PC-3 (cell line): Measurements from ENCODE around the gene DPH2. TPM values are rescaled to one million over a fixed set of nuclear protein-coding genes. Genes with fewer than 3 reads are reported as not detected.
A peak's percentile ranks its signal among the peaks of the same experiment; 100 is the strongest.

ENCODE experiments used
- ATAC-seq: fragments of 200-7000 bp; cut with Tn5 transposase; 2 replicates; pipeline ENCODE4 v1.9.1; 2020; ENCODE audit warnings: mild to moderate bottlenecking, moderate library complexity
- BruUV-seq: library from RNA; stranded (reverse); fragments of 400-500 nt; replicated peaks from 2 replicates; lab custom pipeline; 2021; lab: Mats Ljungman, UMichigan
- CTCF ChIA-PET: fragments of 300-600 bp; sonication (Branson Sonifier 250); formaldehyde crosslinking; loops from one replicate; lab custom pipeline; 2022; ENCODE audit warnings: antibody characterized with exemption; lab: Charles Lee
- POLR2A ChIA-PET: fragments of 300-600 bp; sonication (Branson Sonifier 250); formaldehyde crosslinking; loops from one replicate; lab custom pipeline; 2022; ENCODE audit warnings: antibody characterized with exemption; ENCODE audit not compliant: unreplicated experiment; lab: Charles Lee
- DNase-seq: peaks from one replicate; pipeline ENCODE4 v3.0.0-alpha.2; 2015
- H2AFZ ChIP-seq: fragments of 300-600 bp; sonication (generic); 2 replicates; pipeline ENCODE4 v1.6.0; 2016; ENCODE audit warnings: antibody characterized with exemption, low read length
- H3F3A ChIP-seq: fragments of 300-600 bp; sonication (generic); one replicate; pipeline ENCODE4 v1.6.0; 2017; ENCODE audit warnings: antibody characterized with exemption, low read length, control low read depth, mild to moderate bottlenecking; ENCODE audit not compliant: unreplicated experiment
- H3K27ac ChIP-seq: fragments of 300-600 bp; sonication (generic); 2 replicates; pipeline ENCODE4 v1.5.1; 2016; ENCODE audit warnings: mild to moderate bottlenecking, low read length
- H3K27me3 ChIP-seq: fragments of 300-600 bp; sonication (generic); 2 replicates; pipeline ENCODE4 v1.6.1; 2016; ENCODE audit warnings: low read length, mixed read lengths
- H3K36me3 ChIP-seq: fragments of 300-600 bp; sonication (generic); 2 replicates; pipeline ENCODE4 v1.6.1; 2016; ENCODE audit warnings: low read depth, mixed run types, low read length, mixed read lengths
- H3K4me1 ChIP-seq: fragments of 300-600 bp; sonication (generic); 2 replicates; pipeline ENCODE4 v1.5.1; 2016; ENCODE audit warnings: low read length; ENCODE audit not compliant: insufficient read depth
- H3K4me2 ChIP-seq: fragments of 300-600 bp; sonication (generic); 2 replicates; pipeline ENCODE4 v1.6.0; 2016; ENCODE audit warnings: low read length
- H3K4me3 ChIP-seq: fragments of 300-600 bp; sonication (generic); 2 replicates; pipeline ENCODE4 v1.5.1; 2016; ENCODE audit warnings: mild to moderate bottlenecking, low read length, mixed read lengths
- H3K79me2 ChIP-seq: fragments of 300-600 bp; sonication (generic); 2 replicates; pipeline ENCODE4 v1.6.1; 2017; ENCODE audit warnings: low read length, mixed read lengths
- H3K9ac ChIP-seq: fragments of 300-600 bp; sonication (generic); 2 replicates; pipeline ENCODE4 v1.6.0; 2016; ENCODE audit warnings: mild to moderate bottlenecking, low read length
- H3K9me2 ChIP-seq: fragments of 300-600 bp; sonication (generic); replicated peaks from 2 replicates; pipeline ENCODE4 v1.6.1; 2016; ENCODE audit warnings: mixed run types, low read length, mixed read lengths
- H3K9me3 ChIP-seq: fragments of 300-600 bp; sonication (generic); 2 replicates; pipeline ENCODE4 v1.6.1; 2016; ENCODE audit warnings: low read length, mixed read lengths
- H4K20me1 ChIP-seq: fragments of 300-600 bp; sonication (generic); 2 replicates; pipeline ENCODE4 v1.6.1; 2016; ENCODE audit warnings: low read length, mixed read lengths
- EZH2 ChIP-seq: fragments of 300-600 bp; sonication (generic); IDR thresholded peaks from one replicate; pipeline ENCODE4 v1.6.1; 2017; ENCODE audit warnings: antibody characterized with exemption, mild to moderate bottlenecking, low read length; ENCODE audit not compliant: unreplicated experiment
- EZH2phosphoT487 ChIP-seq: fragments of 300-600 bp; sonication (generic); IDR thresholded peaks from 2 replicates; pipeline ENCODE4 v1.6.1; 2018; ENCODE audit warnings: mild to moderate bottlenecking, antibody characterized with exemption, low read length, borderline replicate concordance
- intact Hi-C: fragments of 100-400 bp; cut with micrococcal nuclease; formaldehyde crosslinking; loops from 2 replicates; pipeline ENCODE4 v1.9.0; 2023
- total RNA-seq: library from RNA; depleted of rRNA; stranded (reverse); fragments of >200 nt; gene quantifications from 2 replicates; pipeline ENCODE4 v1.2.3, GENCODE V29; 2014
- TF ChIP-seq, protein P1 (sequence below): fragments of 300-600 bp; sonication (generic); conservative IDR thresholded peaks from 2 replicates; pipeline ENCODE4 v1.5.1; 2017; ENCODE audit warnings: antibody characterized with exemption, low read depth, mild to moderate bottlenecking, low read length

DPH2 gene
- total RNA-seq, 1 experiment from 2014 or later, result 46.3 TPM

- CTCF ChIA-PET, result interaction anchor here (0.5 kb wide), 1 partner anchor 36 kb away, joined by 4 read pairs; no protein-coding TSS in a partner anchor
Observed at GRCh38 chr1:44012404-44012803, 42.6 kb downstream of the DPH2 start.

DNA sequence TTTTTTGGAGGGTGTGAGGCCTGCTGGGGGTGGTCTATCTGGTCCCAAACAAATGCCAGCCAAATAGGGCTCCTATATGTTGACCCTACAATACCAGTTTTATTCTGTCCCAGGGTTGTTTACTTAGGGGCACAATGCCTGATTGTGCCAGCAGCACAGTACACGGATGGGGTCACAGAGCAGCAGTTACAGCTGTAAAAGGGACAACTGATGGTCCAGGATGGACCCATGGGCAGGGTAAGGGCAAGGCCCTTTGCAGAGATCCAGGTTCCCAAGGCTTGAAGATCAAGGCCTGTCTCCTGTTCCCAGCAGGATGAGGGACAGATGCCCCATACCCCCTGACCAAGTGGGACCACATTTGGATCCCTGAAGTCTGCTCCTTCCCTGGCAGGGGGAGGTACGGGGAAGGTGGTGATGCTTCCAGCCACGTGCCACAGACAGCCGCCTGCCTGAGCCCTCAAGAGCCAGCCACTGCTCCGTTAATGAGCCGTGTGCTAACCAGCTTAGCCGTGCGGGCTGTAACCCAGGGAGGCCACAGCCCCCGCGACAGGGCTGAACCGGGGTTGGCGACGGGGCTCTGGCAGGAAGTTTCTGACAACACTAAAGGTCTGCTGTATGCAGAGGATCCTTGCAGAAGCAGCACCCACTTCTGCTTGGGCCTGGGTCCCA, 43.3 kb downstream of the DPH2 start:
- no peaks in the 10 kb centered on the region for H3F3A ChIP-seq
- H3K36me3 ChIP-seq, result no peaks in the 10 kb centered on the region; the same call in 1 of the 2 replicates
- no peak overlapping the region for H3K27ac ChIP-seq
- H3K27me3 ChIP-seq, result no peaks in the 10 kb centered on the region
- ATAC-seq (no peak), DNase-seq (no peak)
- no peaks in the 10 kb centered on the region for H4K20me1 ChIP-seq
- no peak overlapping the region for H2AFZ ChIP-seq
- ChIA-PET CTCF (interaction anchor here (0.5 kb wide), 1 partner anchor 35 kb away, joined by 4 read pairs; no protein-coding TSS in a partner anchor), POLR2A (no interaction called here)
- H3K4me2 ChIP-seq, result no peak overlapping the region
- no peak overlapping the region for H3K9ac ChIP-seq
- peaks cover 9% of the 10 kb centered on the region for H3K4me1 ChIP-seq
- BruUV-seq, result no TSS peak
- intact Hi-C loops, result no loop called here
- H3K9me2 ChIP-seq, result no peaks in the 10 kb centered on the region
- H3K79me2 ChIP-seq, result no peaks in the 10 kb centered on the region
- TF ChIP-seq EZH2phosphoT487 (no peak), EZH2 (no peak)
- TF ChIP-seq, protein P1, sequence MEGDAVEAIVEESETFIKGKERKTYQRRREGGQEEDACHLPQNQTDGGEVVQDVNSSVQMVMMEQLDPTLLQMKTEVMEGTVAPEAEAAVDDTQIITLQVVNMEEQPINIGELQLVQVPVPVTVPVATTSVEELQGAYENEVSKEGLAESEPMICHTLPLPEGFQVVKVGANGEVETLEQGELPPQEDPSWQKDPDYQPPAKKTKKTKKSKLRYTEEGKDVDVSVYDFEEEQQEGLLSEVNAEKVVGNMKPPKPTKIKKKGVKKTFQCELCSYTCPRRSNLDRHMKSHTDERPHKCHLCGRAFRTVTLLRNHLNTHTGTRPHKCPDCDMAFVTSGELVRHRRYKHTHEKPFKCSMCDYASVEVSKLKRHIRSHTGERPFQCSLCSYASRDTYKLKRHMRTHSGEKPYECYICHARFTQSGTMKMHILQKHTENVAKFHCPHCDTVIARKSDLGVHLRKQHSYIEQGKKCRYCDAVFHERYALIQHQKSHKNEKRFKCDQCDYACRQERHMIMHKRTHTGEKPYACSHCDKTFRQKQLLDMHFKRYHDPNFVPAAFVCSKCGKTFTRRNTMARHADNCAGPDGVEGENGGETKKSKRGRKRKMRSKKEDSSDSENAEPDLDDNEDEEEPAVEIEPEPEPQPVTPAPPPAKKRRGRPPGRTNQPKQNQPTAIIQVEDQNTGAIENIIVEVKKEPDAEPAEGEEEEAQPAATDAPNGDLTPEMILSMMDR, result no peak
- H3K4me3 ChIP-seq, result no peak overlapping the region
- H3K9me3 ChIP-seq, result no peaks in the 10 kb centered on the region

More at GRCh38 chr1:44012404-44012803, 42.6 kb downstream of the DPH2 start:
- H3F3A ChIP-seq, result no peaks in the 10 kb centered on the region
- no peak overlapping the region for H3K9ac ChIP-seq
- H3K9me2 ChIP-seq, result no peaks in the 10 kb centered on the region
- no peak for TF ChIP-seq EZH2
- TF ChIP-seq, protein P1, result no peak
- TF ChIP-seq EZH2phosphoT487, result no peak
- H3K27me3 ChIP-seq, result no peaks in the 10 kb centered on the region
- BruUV-seq, result no TSS peak
- H3K9me3 ChIP-seq, result no peaks in the 10 kb centered on the region
- H3K4me1 ChIP-seq, result peaks cover 9% of the 10 kb centered on the region
- H2AFZ ChIP-seq, result no peak overlapping the region
- intact Hi-C loops, result no loop called here
- H3K4me2 ChIP-seq, result no peak overlapping the region
- DNase-seq (peak; percentile 58), ATAC-seq (no peak)
- no peak overlapping the region for H3K27ac ChIP-seq
- POLR2A ChIA-PET, result no interaction called here
- no peak overlapping the region for H3K4me3 ChIP-seq
- no peaks in the 10 kb centered on the region for H3K79me2 ChIP-seq
- no peaks in the 10 kb centered on the region; the same call in 1 of the 2 replicates for H3K36me3 ChIP-seq
- no peaks in the 10 kb centered on the region for H4K20me1 ChIP-seq

DNA sequence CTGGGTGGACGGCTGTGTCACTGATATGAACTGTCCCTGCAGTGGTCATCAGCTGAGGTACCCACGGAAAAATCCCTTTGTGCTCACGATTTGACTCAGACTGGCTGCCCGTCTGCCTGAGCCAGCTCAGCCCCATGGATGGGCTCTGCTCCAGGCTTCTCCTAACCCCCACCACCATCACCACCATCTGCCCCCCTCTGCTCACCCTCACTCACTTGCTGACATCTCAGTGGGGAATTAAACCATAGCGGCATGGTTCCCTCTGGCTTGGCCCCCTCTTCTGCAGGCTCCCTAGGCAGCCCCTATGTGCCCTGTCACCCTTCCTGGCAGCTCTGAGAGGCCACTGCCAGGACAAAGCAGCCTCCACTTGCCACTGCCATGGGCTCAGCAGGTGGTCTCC, 44.1 kb downstream of the DPH2 start:
- H3K4me2 ChIP-seq, result no peak overlapping the region
- ATAC-seq (no peak), DNase-seq (no peak)
- no peak overlapping the region for H3K4me3 ChIP-seq
- no peak overlapping the region for H3K9ac ChIP-seq
- H3K9me2 ChIP-seq, result no peaks in the 10 kb centered on the region
- no peaks in the 10 kb centered on the region for H4K20me1 ChIP-seq
- no peaks in the 10 kb centered on the region for H3K9me3 ChIP-seq
- no peak overlapping the region for H2AFZ ChIP-seq
- ChIA-PET CTCF (no interaction called here), POLR2A (no interaction called here)
- BruUV-seq, result no TSS peak
- intact Hi-C loops, result no loop called here
- no peaks in the 10 kb centered on the region for H3K79me2 ChIP-seq
- H3K36me3 ChIP-seq, result no peaks in the 10 kb centered on the region
- H3K4me1 ChIP-seq, result peaks cover 9% of the 10 kb centered on the region
- H3F3A ChIP-seq, result no peaks in the 10 kb centered on the region
- no peaks in the 10 kb centered on the region for H3K27me3 ChIP-seq
- TF ChIP-seq, protein P1, result no peak
- TF ChIP-seq EZH2, result no peak
- TF ChIP-seq EZH2phosphoT487, result no peak
- no peak overlapping the region for H3K27ac ChIP-seq
